Hypothalamus (tissue), 51 donors: Measurements from ENCODE around the gene GPR15LG.

Experiments used
- DNase-seq, 51 donors: peaks; one replicate each; lab custom pipeline; 2025; lab: John Stamatoyannopoulos, UW

The GPR15LG gene

DNA sequence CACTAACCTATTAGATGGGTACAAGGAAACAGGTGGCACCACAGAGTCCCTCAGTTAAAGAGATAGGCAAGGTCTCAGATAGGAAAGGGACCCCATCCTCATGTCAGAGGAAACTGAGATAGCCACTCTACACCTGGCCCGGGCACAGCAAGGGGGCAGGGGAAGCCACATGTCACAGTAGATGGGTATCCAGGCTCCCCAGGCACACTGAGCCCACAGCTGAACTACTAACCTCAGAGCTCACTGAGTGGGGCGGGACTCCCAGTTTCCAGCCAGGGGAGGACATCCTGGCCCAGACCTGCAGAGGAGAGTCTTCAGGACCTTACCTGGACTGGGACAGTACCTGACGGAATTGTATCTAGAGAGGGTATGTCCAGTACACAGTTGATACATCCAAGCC, 17.0 kb downstream of the GPR15LG start:
- DNase-seq, result no peak

DNA sequence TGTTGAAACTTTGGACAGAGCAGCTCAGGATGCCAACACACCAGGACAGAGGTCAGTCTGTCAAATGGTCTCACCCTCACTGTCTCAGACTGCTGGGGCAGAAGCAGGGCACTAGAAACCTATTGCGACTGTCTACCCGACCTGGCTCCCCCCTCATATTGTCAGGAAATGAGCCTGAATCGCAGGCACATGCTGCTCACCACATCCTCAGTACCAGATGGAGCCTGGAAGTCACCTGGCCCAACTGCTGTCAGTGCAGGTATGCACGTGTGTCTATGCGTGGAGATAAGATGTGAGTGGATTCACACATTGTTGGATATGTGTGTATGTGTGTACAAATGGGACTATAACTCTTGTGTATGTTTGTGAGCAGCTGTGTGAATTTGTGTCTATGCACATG, 17.5 kb downstream of the GPR15LG start:
- DNase-seq, result no peak

DNA sequence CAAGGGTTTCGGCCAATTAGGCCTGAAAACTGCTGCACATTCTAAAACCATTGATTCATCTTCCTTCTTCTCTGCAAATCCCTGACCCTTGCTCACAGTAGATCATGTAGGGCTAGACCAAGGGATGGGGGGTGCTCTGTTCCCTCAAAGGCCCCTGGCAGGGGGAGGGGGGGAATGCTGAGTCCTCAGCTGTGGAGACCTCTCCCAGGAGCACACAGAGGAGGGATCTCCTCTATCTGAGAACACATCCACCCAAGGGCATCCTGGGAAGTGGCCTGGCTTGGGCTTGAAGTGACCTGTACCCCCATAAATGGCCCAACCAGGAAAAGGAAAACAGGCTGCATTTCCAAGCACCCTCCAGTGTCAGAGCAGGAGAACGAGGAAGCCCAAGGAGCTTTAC, 19.7 kb downstream of the GPR15LG start:
- no peak for DNase-seq

DNA sequence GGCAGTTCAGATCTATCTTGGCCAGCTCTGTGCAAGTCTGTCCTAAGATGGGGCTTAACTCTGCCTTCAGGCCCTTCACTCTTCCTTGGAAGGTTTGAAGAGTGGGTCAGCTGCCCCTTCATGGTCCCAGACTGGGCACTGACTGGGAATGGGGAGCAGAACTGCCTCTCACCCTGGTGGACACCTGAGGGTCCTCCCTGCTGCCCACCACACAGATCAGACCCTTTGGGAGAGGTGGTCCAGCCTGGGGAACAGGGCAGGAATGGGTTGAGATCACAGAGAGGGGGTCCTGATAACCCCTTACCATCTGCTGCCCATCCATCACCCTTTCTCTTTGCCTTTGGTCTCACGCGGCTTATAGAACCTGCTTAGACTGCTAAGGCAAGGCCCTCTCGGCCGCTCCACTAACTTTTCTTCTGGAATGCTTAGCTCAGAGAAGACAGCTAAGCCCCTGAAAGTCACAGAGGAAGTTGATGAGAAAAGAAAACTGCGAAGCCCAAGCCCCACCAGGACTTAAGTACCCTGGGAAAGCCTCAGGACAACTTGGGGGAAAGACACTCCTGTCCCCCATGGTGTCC, 20.3 kb downstream of the GPR15LG start:
- no peak for DNase-seq

DNA sequence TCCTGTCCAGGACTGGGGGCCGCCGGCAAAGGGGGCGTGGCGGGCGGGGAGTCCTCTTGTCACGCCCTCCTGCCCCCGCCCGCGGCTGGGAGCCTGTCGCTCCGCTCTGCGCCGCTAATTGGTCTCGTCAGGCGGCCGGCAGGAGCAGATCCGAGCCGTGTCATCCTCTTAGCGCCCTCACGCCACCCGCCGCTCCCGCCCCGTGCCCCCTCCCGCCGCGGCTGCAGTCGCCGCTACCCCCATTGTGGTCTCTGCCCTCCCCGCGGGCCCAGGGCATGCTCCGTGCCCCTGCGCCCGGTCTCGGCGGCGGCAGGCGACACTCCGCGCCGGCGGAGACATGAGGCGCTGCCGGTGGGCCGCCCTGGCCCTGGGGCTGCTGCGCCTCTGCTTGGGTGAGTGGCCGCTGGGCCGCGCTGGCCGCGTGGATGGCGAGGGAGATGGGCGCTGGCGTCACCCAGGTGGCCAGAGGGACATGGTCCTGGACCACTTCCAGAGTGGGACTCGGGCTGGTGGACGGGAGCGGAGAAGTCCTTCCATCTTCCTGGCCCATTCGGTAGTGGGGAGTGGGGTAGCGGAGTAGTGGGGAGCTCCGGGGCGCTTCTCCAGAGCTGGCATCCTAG, 20.9 kb downstream of the GPR15LG start, which contains the start of gene CDHR1:
Gene CDHR1, plus strand, starts transcription at position 114 of the 620 bp plus-strand sequence. Its CDS starts 224 bp downstream, at position 338.
- DNase-seq, result peak in 25 of 51 donors; percentile 10 to 61 (median 30)

DNA sequence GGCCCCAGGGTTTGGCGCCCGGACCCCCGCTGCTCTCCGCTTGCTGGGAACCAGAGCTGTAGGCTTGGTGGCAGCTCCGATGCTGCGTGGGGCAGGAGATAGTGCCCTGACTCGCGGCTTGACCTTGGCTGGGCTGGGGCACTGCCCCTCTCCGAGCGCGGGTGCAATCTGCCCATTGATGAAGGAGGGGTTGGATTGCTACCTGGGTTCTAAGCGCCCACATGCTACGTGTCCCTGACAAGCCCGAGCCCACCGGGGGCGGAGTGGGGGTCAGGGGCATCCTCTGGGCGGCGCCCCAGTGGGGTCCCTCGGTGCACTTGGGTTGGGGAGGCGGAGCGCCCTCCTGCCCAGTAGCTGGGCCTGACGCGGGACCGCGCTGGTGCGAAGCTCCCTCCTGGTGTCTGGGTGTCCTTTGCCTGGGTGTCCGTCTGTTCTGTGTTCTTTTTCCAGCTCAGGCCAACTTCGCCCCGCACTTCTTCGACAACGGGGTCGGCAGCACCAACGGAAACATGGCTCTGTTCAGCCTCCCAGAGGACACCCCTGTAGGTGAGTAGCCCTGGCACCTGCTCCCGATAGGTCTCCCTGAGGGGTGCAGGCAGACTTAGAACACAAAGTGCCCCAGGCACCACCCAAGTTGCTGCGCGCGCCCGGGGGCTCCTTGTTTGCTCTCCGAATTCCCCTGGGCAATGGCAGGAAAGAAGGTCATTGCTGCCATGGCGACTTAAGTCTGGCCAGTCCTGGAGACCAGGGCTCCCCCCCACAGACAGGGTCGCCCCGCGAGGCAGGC, 21.6 kb downstream of the GPR15LG start:
- DNase-seq, result no peak

DNA sequence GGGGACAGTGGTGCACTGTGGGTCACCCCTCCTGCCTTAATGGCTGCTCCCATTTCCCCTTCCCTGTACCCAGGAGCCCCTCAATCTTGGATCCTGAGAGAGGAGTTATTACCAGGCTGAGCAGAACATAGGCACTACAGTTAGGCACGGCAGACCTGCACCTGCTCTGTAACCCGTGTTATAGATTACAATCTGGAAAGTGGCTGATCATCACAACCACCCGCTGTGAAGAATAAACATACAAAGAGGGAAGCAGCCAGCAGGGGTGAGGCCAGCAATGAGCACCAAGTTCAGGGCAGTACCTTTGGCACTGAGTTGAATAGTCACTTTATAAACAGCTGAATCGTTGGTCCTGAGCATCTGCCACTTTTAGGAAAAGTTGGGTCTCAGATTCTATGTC, 22.5 kb downstream of the GPR15LG start:
- DNase-seq, result no peak

DNA sequence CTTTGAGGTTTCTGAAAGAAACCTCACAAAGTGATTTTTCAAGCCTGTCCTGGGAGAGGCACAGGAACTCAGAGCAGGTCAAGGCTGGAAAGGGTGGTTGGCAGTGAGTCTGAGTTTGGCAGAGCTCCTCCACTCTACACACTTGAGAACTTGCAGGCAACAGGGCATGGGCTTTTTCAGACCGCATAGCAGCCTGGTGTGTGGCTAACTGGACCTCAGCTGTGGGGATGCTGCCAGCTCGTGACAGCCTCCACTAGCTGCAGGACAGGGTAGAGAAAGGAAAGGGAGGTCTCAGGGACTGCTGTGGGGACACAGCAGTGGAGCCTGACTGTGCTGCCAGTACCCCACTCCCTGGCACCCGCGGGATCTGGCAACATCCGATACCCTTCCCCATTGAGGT, 23.3 kb downstream of the GPR15LG start:
- peak in 13 of 51 donors; percentile 1 to 47 (median 28) for DNase-seq

DNA sequence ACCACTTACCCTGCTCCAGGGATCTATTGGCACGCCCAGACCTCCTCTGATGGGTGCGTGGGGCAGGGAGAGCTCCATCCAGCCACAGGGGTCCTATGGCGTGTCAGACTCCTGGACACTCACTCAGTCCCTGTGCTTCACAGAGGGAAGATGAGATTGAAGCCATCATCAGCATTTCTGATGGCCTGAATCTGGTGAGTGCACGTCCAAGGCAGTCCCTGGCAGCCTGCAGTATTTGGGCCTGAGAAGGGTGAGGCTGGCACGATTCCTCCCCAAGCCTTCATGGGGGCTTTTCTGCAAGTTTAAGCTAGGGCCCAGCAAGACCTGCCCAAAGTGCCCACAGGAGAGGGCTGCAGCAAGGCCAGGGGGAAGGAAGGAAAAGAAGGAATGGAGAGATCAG, 24.0 kb downstream of the GPR15LG start:
- no peak for DNase-seq

DNA sequence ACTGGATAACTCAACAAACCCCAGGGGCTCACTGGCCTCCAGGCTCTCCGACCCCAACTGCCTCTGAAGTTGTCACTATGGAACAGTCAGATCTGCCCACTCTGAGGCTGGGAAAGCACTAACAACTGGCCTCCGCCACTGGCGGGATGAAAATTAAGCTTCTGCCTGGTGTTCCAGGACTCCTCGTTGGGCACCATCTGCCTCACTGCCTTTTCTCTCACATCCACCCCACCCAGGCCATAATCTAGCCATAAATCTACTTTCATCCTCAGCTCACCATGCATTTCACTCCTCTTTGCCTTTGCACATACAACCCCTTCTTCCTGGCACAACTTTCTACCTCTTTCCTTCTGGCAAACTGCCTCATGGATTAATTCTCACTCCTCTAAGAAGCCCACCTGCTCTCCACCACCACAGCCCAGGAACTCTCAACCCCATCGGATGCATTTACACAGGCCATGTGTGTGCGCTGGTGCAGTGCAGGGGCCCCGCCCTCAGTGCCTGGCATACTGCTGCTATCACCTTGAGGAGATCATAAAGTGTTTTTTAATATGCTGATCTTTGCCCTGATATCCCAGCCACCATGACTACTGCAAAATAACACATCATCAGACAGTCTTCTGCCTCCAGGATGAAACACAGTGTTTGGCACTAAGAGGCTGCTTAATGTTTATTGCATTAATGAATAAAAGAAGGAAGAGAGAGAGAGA, 24.8 kb downstream of the GPR15LG start:
- no peak for DNase-seq

DNA sequence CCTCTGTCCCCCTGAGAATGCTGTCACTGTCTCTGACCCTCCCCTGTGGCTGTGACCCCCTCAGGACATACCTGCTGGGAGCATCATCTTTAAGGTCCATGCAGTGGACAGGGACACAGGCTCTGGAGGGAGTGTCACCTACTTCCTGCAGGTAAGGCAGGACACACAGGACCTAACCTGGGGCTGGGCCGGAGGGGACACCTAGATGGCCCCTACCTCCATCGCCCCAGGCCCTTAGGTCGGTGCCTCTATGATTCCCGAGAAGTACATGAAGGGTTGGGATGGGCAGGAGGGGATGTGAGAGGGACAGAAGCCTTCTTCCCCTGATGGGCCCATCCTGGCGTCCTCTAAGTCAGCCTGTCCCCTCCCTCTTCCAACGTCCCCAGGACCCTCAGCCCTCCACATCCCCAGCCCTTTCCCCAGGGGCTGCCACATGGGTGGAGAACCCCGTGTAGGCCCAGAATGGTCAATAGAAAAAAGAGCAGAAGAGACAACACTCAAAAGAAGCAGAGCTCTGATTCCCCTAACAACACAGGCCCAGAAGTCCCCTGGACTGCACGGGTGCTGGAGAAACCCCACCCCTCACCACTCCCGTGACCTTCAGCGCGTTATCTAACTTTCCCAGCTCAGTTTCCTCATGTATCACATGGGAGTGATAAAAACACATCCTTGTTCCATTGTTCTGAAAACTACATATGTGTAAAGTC, 27.1 kb downstream of the GPR15LG start:
- DNase-seq, result no peak

DNA sequence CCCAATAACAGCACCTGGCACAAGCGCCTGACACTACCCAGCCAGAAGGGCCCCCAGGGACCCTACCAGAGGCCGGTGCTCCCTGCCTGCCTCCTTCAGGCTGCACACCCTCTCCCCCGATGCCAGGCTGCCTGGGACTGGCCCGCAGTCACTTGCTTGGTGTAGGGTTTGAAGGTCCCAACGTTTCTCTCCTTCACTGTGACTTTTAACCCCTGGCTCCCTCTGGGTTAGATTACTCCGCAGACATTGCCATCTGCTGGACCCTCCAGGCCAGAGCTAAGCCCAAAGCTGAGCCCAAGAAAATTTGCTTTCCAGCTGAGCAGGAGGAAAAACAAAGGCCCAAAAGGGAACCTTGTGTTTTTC, 27.6 kb downstream of the GPR15LG start:
- no peak for DNase-seq

DNA sequence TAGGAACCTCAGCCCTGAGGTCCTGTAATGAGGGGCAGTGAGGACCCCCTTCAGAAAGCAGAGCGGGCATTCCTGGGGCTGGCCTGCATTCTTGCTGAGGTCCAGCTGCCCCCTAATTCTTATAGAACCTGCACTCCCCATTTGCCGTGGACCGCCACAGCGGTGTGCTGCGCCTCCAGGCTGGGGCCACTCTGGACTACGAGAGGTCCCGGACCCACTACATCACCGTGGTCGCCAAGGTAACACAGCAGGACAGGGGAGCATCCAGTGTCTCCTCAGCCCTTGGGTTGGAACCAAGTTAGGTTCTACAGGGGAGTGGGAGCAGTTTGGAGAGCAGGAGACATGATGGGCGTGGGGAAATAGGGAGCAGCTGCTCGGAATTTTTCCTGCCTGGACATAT, 28.1 kb downstream of the GPR15LG start:
- no peak for DNase-seq

DNA sequence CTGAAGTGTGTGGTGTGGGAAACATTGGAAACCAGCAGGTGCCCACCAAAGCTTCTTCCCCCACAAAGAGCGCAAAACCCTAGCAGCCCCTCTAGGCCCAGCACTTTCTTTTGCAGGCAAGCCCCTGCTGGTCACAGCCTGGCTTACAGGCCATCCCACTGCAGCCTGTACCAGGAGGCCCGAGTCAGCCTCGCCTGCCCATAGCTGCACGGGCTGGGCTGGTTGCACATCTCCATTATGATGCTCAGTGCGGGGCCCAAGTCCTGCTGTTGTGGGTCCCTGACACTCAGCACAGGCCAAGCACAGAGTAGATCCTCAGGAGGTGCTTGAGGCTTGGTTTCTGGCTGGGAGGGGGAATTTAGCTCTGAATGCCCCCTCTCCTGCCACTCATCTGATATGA, 28.7 kb downstream of the GPR15LG start:
- no peak for DNase-seq

DNA sequence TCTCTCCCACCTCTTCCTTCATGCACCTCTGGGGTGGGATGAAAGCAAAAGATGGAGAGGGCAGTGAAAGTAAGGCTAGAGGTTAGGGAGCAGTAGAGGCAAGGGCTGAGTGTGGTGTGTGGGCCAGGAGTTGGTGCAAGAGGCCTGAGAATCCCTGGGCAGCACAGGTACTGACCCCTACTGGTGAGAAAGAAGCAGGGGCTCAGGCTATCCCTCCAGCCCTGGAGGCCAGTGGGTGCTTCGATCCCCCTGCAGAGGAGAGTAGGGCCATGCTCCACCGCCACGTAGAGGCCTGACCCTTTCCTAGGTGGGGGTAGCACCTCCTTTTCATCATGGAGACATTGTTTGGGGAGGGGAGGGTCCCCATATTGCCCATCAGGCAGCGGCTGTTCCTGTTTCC, 30.5 kb downstream of the GPR15LG start:
- DNase-seq, result no peak

DNA sequence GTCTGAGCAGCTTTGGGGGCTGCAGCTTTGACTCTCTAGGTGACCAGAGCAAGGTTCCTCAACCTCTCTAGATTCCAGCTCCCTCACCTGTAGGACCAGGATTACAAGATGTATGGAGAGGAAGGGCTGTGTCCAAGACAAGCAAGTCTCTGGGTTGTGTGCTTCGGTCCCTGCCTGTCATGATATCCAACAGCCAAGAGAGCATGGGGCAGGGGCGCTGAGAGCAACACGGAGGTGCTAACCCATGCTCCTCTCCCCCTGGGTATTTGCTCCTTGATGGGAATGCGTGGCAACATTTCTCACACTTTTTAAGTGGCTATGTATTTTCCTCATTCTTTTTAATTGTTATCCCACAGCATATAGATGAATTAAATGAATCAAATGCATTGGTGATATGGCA, 31.0 kb downstream of the GPR15LG start:
- no peak for DNase-seq

DNA sequence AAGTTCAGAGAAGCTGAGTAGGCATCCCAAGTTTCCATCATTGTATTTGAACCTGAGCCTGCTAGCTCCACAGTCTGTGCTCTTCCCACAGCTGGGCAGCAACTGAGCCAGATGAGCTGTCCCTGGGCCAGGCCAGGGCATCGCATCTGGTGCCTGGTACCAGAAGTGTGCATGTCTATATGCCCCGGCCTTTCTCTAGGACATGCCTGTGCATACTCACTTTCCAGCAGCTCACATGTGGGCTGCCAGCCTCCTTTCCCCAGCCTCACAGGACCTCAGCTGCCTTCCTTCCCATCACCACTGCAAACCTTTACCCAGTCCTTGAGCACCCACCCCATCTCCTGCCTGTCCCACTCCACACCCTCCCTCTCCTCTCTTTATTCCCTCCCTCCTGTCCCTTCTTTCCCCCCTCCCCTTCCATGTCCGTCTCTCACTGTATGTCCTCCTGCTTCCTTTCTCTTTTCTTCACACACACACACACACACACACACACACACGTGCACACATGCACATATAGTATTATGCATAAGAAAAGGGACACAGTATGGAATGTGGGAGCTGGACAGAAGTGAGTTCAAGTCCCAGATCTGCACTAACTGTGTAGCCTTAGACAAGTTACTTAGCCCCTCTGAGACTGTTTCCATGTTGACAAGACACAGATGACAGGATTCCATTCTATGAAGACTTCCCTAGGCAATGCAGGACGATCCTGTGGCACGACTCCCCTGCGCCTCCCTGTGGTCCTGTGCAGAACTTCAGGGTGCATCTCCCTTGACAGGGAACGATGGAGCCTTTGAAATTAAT, 31.6 kb downstream of the GPR15LG start:
- DNase-seq, result peak in 41 of 51 donors; percentile 5 to 77 (median 34)

DNA sequence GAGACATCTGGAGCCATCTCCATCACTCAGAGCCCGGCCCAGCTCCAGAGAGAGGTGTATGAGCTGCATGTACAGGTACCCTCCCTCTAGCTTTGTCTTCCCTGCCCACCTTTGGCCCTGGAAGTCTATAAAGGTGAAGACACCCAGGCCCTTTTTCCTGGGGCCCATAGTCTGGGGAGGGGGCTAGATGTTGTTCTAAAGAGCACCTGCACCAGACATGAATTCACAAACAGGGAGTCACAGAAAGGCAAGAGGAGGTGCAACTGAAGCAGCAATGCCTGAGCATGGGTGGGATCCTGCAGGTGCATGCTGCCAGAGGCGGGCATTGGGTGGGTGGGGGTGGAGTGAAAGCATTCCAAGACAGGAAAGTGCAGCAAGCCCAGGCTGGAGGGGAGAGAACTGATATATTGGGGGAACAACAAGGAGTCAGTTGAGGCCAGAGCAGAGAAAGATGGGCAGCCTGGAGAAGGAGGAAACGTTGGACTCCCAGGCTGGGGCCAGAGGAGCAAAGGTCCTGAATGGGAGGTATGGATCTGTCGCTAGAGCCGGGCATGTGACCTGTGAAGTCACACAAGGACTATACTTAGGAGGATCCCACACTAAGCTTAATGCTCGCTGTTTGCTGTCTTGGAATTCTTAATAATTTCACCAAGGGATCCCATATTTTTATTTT, 32.4 kb downstream of the GPR15LG start:
- DNase-seq, result no peak

DNA sequence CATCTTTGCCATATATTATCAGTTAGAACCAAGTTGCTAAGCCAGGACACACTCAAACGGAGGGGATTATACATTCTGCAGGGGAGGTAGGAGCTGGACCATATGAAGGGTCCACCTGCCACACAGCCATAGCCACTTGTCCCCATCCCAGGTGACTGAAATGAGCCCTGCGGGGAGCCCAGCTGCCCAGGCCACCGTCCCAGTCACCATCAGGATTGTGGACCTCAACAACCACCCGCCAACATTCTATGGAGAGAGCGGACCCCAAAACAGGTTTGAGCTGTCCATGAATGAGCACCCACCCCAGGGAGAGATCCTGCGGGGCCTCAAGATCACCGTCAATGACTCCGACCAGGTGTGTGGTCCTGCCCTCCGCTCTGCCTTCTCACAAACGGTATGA, 34.4 kb downstream of the GPR15LG start:
- DNase-seq, result no peak
